Effector memory CD8-positive, alpha-beta T cell (primary cell): ENCODE data around the gene DGLUCY.
"Not testable (repeated sequence)": the region's sequence is repeated elsewhere in the genome, so short reads cannot be mapped to it uniquely, and the experiment has no call there.

Experiments used
- ATAC-seq: fragments of 150-1000 bp; cut with Tn5 transposase; replicated peaks from 2 replicates; pipeline ENCODE4 v1.10.0; 2021; ENCODE audit warnings: mild to moderate bottlenecking, moderate library complexity
- DNase-seq, 3 experiments: peaks; one replicate each; pipeline ENCODE4 v3.0.0; 2021
- H3K27ac Mint-ChIP-seq, 2 donors: one replicate each; pipeline ENCODE4 v1.8.0; 2022; ENCODE audit warnings: mild to moderate bottlenecking in 2 of 2, mixed read lengths in 2 of 2, moderate library complexity in 2 of 2
- H3K27me3 Mint-ChIP-seq, 2 donors: one replicate each; pipeline ENCODE4 v1.8.0; 2022; ENCODE audit warnings: mixed read lengths in 2 of 2
- H3K36me3 Mint-ChIP-seq: one replicate; pipeline ENCODE4 v1.8.0; 2022; ENCODE audit warnings: mild to moderate bottlenecking, moderate library complexity, mixed read lengths; ENCODE audit not compliant: insufficient read depth
- H3K4me1 Mint-ChIP-seq, 2 donors: one replicate each; pipeline ENCODE4 v1.8.0; 2022; ENCODE audit warnings: low read depth in 2 of 2, mixed read lengths in 2 of 2
- H3K4me3 Mint-ChIP-seq, 2 donors: one replicate each; pipeline ENCODE4 v1.8.0; 2022; ENCODE audit warnings: mild to moderate bottlenecking in 2 of 2, mixed read lengths in 2 of 2, moderate library complexity in 2 of 2
- H3K9me3 Mint-ChIP-seq, 2 donors: one replicate each; pipeline ENCODE4 v1.8.0; 2022; ENCODE audit warnings: mixed read lengths in 2 of 2

Gene DGLUCY

GRCh38 chr14:91090743-91091142 lies 23.1 kb upstream of the DGLUCY start:
- H3K36me3 Mint-ChIP-seq, result no peaks in the 10 kb centered on the region
- peaks cover 0 to 5% of the 10 kb centered on the region in 2 donors for H3K4me1 Mint-ChIP-seq
- no peak overlapping the region for H3K4me3 Mint-ChIP-seq
- no peaks in the 10 kb centered on the region for H3K27me3 Mint-ChIP-seq
- no peak overlapping the region for H3K27ac Mint-ChIP-seq
- no peaks in the 10 kb centered on the region for H3K9me3 Mint-ChIP-seq
- DNase-seq (no peak), ATAC-seq (no peak)

- no peaks in the 10 kb centered on the region for H3K36me3 Mint-ChIP-seq
- no peak overlapping the region for H3K4me3 Mint-ChIP-seq
- H3K9me3 Mint-ChIP-seq, result no peaks in the 10 kb centered on the region
- DNase-seq (no peak), ATAC-seq (no peak)
- H3K4me1 Mint-ChIP-seq, result peaks cover 0 to 5% of the 10 kb centered on the region in 2 donors
- no peaks in the 10 kb centered on the region for H3K27me3 Mint-ChIP-seq
- no peak overlapping the region for H3K27ac Mint-ChIP-seq
Observed at GRCh38 chr14:91092073-91092472, 21.8 kb upstream of the DGLUCY start.

DNA sequence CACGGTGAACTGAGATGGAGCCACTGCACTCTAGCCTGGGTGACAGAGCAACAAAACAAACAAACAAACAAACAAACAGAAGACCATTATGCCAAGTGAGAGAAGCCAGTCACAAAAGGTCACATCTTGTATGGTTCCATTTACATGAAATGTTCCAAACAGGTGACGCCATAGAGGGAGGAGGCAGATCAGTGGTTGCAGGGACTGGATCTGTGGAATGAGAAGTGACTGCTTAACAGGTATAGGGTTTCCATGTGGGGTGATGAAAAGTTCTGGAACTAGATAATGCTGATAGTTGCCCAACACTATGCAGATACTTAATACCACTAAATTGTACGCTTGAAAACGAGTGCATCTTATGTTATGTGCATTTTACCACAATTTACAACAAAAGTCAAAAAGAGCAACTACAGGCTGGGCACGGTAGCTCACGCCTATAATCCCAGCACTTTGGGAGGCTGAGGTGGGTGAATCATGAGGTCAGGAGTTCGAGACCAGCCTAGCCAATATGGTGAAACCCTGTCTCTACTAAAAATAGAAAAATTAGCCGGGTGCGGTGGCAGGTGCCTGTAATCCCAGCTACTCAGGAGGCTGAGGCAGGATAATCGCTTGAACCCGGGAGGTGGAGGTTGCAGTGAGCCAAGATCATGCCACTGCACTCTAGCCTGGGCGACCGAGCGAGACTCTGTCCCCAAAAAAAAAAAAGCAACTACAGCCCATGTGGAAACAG lies 20.0 kb upstream of the DGLUCY start:
- H3K4me1 Mint-ChIP-seq, H3K27ac Mint-ChIP-seq, DNase-seq, H3K36me3 Mint-ChIP-seq, H3K9me3 Mint-ChIP-seq, H3K27me3 Mint-ChIP-seq, H3K4me3 Mint-ChIP-seq, ATAC-seq: not testable (repeated sequence)

- no peak overlapping the region for H3K27ac Mint-ChIP-seq
- H3K9me3 Mint-ChIP-seq, result no peaks in the 10 kb centered on the region
- H3K4me3 Mint-ChIP-seq, result no peak overlapping the region
- no peaks in the 10 kb centered on the region for H3K36me3 Mint-ChIP-seq
- DNase-seq (no peak), ATAC-seq (no peak)
- peaks cover 1 to 5% of the 10 kb centered on the region in 2 donors for H3K4me1 Mint-ChIP-seq
- no peaks in the 10 kb centered on the region for H3K27me3 Mint-ChIP-seq
Observed at GRCh38 chr14:91094772-91095171, 19.1 kb upstream of the DGLUCY start.

DNA sequence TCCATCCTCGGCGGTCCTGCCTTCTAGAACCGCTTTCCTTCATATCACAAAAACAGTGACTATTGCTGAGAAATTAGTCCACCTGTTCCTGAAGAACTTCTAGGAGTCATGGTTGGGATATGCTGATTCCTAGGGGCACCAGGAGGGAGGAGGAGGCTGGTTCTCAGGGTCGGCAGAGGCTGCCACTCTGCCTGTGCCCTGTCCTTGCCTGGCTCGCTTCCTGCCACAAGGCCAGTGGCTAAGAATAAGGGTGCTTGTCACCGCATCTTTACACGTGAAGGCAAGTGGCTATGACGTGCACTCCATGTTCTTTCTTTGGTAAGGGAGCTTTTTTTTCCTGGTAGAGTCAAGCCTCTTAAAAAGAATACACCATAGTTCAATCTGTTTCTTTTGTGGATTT lies 18.7 kb upstream of the DGLUCY start:
- H3K9me3 Mint-ChIP-seq, result no peaks in the 10 kb centered on the region
- H3K36me3 Mint-ChIP-seq, result no peaks in the 10 kb centered on the region
- ATAC-seq (no peak), DNase-seq (no peak)
- no peak overlapping the region for H3K4me3 Mint-ChIP-seq
- H3K27me3 Mint-ChIP-seq, result no peaks in the 10 kb centered on the region
- no peak overlapping the region for H3K27ac Mint-ChIP-seq
- H3K4me1 Mint-ChIP-seq, result peaks cover 1 to 9% of the 10 kb centered on the region in 2 donors

- H3K4me3 Mint-ChIP-seq, H3K36me3 Mint-ChIP-seq, H3K27ac Mint-ChIP-seq: not testable (repeated sequence)
Observed at GRCh38 chr14:91097657-91098056, 16.2 kb upstream of the DGLUCY start.

DNA sequence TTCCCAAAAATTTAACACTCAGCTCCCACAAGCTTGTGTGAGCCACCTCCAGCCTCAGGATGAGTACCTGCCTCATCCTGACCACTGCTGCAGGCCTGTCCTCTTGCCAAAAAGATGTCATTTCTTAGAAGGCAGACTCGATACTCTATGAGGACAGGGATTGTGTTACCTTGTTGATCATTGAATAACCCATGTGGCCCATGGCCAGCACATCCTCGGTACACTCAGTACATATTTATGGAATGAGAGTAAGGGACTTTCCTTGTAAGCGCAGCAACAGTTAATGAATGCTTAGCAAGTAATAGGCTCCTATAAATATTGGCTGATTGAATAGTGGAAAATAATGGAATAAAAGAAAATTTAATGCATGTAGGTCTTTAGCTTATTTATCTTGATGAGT lies 15.3 kb upstream of the DGLUCY start:
- DNase-seq (no peak), ATAC-seq (no peak)
- Mint-ChIP-seq H3K4me3 (no peak overlapping the region), H3K27me3 (no peaks in the 10 kb centered on the region), H3K36me3 (no peaks in the 10 kb centered on the region), H3K9me3 (no peaks in the 10 kb centered on the region), H3K4me1 (peaks cover 1 to 13% of the 10 kb centered on the region in 2 donors), H3K27ac (no peak overlapping the region)

More at GRCh38 chr14:91097657-91098056, 16.2 kb upstream of the DGLUCY start:
- not testable (repeated sequence) for H3K27me3 Mint-ChIP-seq, DNase-seq, H3K9me3 Mint-ChIP-seq, ATAC-seq, H3K4me1 Mint-ChIP-seq

DNA sequence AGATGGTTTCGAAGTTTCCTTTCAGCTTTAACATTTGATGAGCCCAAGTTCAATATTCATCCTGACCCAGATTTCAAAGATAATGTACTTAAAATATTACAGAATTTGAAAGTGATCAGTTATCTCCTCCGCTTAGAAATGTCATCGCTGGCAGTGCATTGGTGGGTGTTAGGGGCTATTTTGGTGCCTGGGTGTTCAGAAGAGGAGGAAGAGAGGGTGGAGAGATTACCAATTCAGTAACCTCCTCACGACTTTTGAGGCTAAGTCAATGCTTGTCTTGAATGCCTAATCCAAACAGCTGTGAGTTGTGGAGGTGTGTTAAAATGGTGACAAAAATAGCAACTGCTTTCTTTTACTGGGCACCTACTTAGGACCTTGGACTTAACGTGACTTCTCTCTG lies 13.8 kb upstream of the DGLUCY start:
- H3K36me3 Mint-ChIP-seq, result no peaks in the 10 kb centered on the region
- ATAC-seq, result no peak
- peaks cover 1 to 14% of the 10 kb centered on the region in 2 donors for H3K4me1 Mint-ChIP-seq

DNA sequence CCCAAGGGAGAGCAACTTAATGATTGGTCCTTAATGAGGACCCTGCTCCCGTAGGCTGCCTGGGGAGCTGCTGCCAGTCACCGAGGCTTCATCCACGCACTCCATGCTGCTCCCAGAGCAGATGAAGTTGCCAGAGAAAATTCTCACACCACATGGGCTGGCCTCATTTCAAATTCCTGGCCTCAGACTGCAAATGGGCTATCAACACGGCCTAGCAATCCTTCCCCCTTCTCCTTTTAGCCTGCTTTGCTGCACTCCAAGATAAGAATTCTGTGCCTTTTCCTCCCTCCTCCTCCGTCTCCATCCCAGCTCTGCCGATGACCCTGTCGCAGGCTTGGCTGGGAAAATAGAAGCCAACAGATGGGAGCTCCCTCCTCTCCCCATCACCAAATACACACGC lies 10.8 kb upstream of the DGLUCY start:
- no peaks in the 10 kb centered on the region for H3K9me3 Mint-ChIP-seq
- H3K27ac Mint-ChIP-seq, result no peak overlapping the region
- peaks cover 2% of the 10 kb centered on the region for H3K36me3 Mint-ChIP-seq
- H3K27me3 Mint-ChIP-seq, result no peaks in the 10 kb centered on the region
- no peak overlapping the region for H3K4me3 Mint-ChIP-seq
- peaks cover 7 to 21% of the 10 kb centered on the region in 2 donors for H3K4me1 Mint-ChIP-seq
- ATAC-seq, result no peak
- no peak for DNase-seq

More for the DNA sequence above, 13.8 kb upstream of the DGLUCY start:
- no peaks in the 10 kb centered on the region for H3K9me3 Mint-ChIP-seq
- no peak overlapping the region for H3K4me3 Mint-ChIP-seq
- no peaks in the 10 kb centered on the region for H3K27me3 Mint-ChIP-seq
- DNase-seq, result no peak
- H3K27ac Mint-ChIP-seq, result no peak overlapping the region

DNA sequence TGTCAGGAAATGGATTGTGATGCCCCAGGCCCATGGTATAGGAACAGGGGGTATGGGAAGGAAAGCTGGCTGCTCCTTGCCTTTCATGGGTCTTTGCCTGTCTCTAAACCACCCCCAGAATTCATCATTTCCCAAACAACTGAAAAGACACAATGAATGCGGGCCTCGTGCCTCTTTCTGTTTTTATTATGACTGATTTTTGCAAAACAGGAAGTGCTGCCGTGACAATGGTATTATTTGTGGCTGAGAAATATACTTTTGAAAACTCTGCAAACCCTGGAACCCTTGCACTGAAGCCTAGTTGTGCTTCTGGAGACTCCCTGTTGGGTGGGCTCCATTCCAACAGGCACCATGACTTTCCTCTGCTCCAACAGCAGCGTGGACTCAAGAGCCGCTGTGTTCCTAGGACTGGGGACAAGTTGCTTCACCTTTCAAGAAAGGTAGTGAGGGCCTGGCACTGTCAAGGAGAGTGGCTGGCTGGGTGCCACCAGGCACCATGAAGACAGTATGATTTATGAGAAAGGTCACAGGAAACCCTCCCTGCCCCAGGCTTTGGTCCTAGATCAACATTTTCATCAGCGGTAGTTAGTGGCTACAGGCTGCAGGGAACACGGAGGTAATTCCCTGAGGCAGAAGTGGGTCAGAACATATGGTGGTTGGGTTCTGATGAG lies 4.8 kb upstream of the DGLUCY start:
- Mint-ChIP-seq H3K9me3 (no peaks in the 10 kb centered on the region), H3K27me3 (no peaks in the 10 kb centered on the region), H3K36me3 (peaks cover 15% of the 10 kb centered on the region), H3K27ac (peak overlapping the region; percentile 67 to 89), H3K4me1 (peaks cover 41 to 44% of the 10 kb centered on the region in 2 donors), H3K4me3 (peak overlapping the region; percentile 54 to 59)
- ATAC-seq (no peak), DNase-seq (peak in 2 of 3 experiments; percentile 2 to 17)

GRCh38 chr14:91111443-91111842 lies 2.4 kb upstream of the DGLUCY start:
- Mint-ChIP-seq H3K27ac (peak overlapping the region in 1 of 2 donors; percentile 85), H3K4me3 (no peak overlapping the region), H3K27me3 (no peaks in the 10 kb centered on the region)

DNA sequence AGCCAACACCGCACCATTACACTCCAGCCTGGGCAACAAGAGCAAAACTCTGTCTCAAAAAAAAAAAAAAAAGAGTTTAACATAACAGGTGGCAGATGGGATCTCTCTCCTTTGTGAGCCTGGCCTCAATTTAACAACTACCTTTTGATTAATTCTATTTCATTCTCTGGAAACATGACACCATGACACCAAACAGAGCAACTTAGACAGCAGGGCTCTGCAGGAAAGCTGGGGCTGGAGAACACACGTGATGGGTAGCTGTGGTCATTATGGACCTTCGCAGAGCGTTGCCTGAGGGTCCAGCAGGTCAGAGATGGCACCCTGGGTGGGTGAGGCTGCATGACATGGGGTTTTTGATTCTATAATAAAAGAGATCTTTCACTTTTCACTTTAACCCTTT lies 1.7 kb upstream of the DGLUCY start:
- ATAC-seq (no peak), DNase-seq (no peak)
- Mint-ChIP-seq H3K27me3 (no peaks in the 10 kb centered on the region), H3K36me3 (peaks cover 15% of the 10 kb centered on the region), H3K4me1 (peaks cover 62 to 71% of the 10 kb centered on the region in 2 donors), H3K4me3 (peak overlapping the region; percentile 31 to 62), H3K9me3 (no peaks in the 10 kb centered on the region), H3K27ac (peak overlapping the region; percentile 85 to 97)

More at GRCh38 chr14:91111443-91111842, 2.4 kb upstream of the DGLUCY start:
- Mint-ChIP-seq H3K36me3 (peaks cover 15% of the 10 kb centered on the region), H3K9me3 (no peaks in the 10 kb centered on the region), H3K4me1 (peaks cover 57 to 63% of the 10 kb centered on the region in 2 donors)
- no peak for DNase-seq
- no peak for ATAC-seq

GRCh38 chr14:91114079-91115065 lies 499 bp downstream of the DGLUCY start:
- Mint-ChIP-seq H3K36me3 (peaks cover 14% of the 10 kb centered on the region), H3K4me3 (peak overlapping the region; percentile 90 to 96), H3K27ac (peak overlapping the region; percentile 97), H3K9me3 (no peaks in the 10 kb centered on the region), H3K27me3 (no peaks in the 10 kb centered on the region), H3K4me1 (peaks cover 59 to 66% of the 10 kb centered on the region in 2 donors)
- ATAC-seq, result peak; percentile 77
- peak; percentile 42 to 51 (median 46) for DNase-seq
